Stimulated activated CD4-positive, alpha-beta T cell treated with anti-CD3 and anti-CD28 coated beads, Interleukin-1b, Interleukin-23, amount 100 ng/mL, for 24 hours (primary cell): ENCODE results near the gene LMCD1.

Experiments used
- DNase-seq, 4 experiments: peaks; one replicate each; pipeline ENCODE4 v3.0.0-alpha.2; 2020; ENCODE audit warnings: low read depth in 4 of 4, low spot score in 1 of 4

The LMCD1 gene

DNA sequence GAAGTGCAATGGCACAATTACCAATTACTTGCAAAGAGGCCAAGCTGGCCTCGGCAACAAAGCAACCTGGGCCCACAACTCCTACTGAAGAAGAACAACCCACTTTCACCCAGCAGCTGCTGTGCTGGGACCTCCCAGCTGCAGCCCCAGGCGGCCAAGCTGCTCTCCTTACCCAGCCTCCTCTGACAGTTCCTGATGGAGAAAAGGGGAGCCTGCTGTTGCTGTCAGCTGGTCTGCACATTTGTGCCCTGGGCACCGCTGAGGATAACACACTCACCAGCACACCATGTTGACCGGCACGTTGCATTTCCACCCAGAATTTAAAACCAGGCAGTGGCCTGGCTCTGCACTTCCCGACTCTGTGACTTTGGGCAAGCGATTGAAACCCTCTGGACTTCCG, 109.3 kb downstream of the LMCD1 start:
- no peak for DNase-seq

GRCh38 chr3:8617921-8618320, 116.3 kb downstream of the LMCD1 start:
- no peak for DNase-seq

GRCh38 chr3:8618950-8619349, 117.3 kb downstream of the LMCD1 start:
- DNase-seq, result no peak

DNA sequence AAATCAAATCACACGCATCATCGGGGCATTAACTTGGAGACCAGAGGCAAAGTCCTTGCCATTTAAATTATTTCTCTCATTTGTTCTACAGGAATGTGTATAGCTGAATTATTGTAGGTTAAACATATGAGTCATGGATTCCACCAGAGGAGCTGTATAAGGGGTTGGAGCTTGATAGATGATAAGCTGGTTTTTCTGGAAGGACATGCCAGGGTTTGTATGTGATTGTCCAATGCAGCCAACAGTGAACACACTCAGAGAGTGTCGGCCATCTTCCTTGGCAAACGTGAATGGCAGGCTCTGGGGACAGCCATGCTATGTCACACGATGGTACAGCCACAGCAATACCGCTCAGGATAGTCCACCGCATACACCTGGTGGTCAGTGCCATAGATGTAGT, 117.9 kb downstream of the LMCD1 start:
- DNase-seq, result no peak

DNA sequence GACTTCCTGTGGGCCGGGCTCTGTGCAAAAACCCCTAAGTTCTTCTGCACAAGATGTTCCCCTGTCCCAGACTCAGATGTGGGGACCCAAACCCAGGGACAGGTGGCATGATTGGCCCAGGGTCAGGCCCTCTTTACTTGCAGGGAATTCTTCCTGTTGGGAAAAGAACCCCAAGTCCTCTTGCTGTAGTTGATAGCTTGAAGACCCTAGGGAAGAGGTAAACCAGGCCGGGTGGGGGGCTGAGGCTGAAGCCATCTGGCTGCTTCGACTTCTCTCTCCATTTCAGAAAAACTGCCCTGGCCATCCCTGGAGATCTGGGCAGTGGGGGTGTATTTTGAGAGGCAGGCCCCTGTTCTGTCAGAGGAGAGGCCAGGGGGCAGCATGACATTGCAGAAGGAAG, 119.5 kb downstream of the LMCD1 start:
- no peak for DNase-seq

- DNase-seq, result no peak
Measured at GRCh38 chr3:8621872-8622271, 120.2 kb downstream of the LMCD1 start.

GRCh38 chr3:8622873-8623691, 121.5 kb downstream of the LMCD1 start:
- DNase-seq, result peak in 3 of 4 experiments; percentile 4 to 37 (median 7)

- no peak for DNase-seq
Measured at GRCh38 chr3:8623741-8624140, 122.1 kb downstream of the LMCD1 start.
